GM23338 (cell line): ENCODE results near the gene MYMX. TPM values are rescaled to one million over a fixed set of nuclear protein-coding genes. Genes with fewer than 3 reads are reported as not detected.

Source experiments
- ATAC-seq: fragments of 200-7000 bp; cut with Tn5 transposase; 3 replicates; pipeline ENCODE4 v1.9.1; 2020
- DNase-seq: peaks from one replicate; pipeline ENCODE4 v3.0.0-alpha.2; 2015; ENCODE audit warnings: low spot score
- H2AFZ ChIP-seq: fragments of 200-600 bp; sonication (generic); 2 replicates; pipeline ENCODE4 v1.8.0; 2016; ENCODE audit warnings: antibody characterized with exemption, mild to moderate bottlenecking, moderate library complexity
- H3F3A ChIP-seq: fragments of 200-600 bp; sonication (generic); replicated peaks from 2 replicates; pipeline ENCODE4 v1.8.0; 2017; ENCODE audit warnings: antibody characterized with exemption, mixed run types, low read depth
- H3K27ac ChIP-seq: fragments of 200-600 bp; sonication (generic); 2 replicates; pipeline ENCODE4 v1.6.1; 2016; ENCODE audit warnings: low read depth
- H3K27me3 ChIP-seq: fragments of 200-600 bp; sonication (generic); 2 replicates; pipeline ENCODE4 v1.8.0; 2016; ENCODE audit warnings: mild to moderate bottlenecking, mixed run types, moderate library complexity; ENCODE audit not compliant: insufficient read depth
- H3K36me3 ChIP-seq: fragments of 200-600 bp; sonication (generic); 2 replicates; pipeline ENCODE4 v1.8.0; 2016; ENCODE audit warnings: mild to moderate bottlenecking; ENCODE audit not compliant: insufficient read depth
- H3K4me1 ChIP-seq: fragments of 200-600 bp; sonication (generic); 2 replicates; pipeline ENCODE4 v1.8.0; 2016; ENCODE audit warnings: mild to moderate bottlenecking, moderate library complexity; ENCODE audit not compliant: insufficient read depth
- H3K4me2 ChIP-seq: fragments of 200-600 bp; sonication (generic); 2 replicates; pipeline ENCODE4 v1.7.1; 2017; ENCODE audit warnings: mixed run types
- H3K4me3 ChIP-seq: fragments of 200-600 bp; sonication (generic); 2 replicates; pipeline ENCODE4 v1.6.1; 2016; ENCODE audit warnings: mixed run types
- H3K79me2 ChIP-seq: fragments of 200-600 bp; sonication (generic); replicated peaks from 2 replicates; pipeline ENCODE4 v1.8.0; 2017; ENCODE audit warnings: mild to moderate bottlenecking; ENCODE audit not compliant: insufficient read depth
- H3K9me2 ChIP-seq: fragments of 200-600 bp; sonication (generic); 2 replicates; pipeline ENCODE4 v1.8.0; 2017; ENCODE audit not compliant: insufficient read depth
- H4K20me1 ChIP-seq: fragments of 200-600 bp; sonication (generic); replicated peaks from 2 replicates; pipeline ENCODE4 v1.8.0; 2017; ENCODE audit warnings: mild to moderate bottlenecking; ENCODE audit not compliant: insufficient read depth
- H3K27ac Mint-ChIP-seq: 2 replicates; pipeline ENCODE4 v1.8.0; 2020; ENCODE audit warnings: inconsistent platforms, mild to moderate bottlenecking, moderate library complexity, mixed read lengths
- H3K27me3 Mint-ChIP-seq: 3 replicates; pipeline ENCODE4 v1.8.0; 2022; ENCODE audit warnings: low read depth, mild to moderate bottlenecking, moderate library complexity, mixed read lengths, inconsistent platforms; ENCODE audit not compliant: insufficient read depth, poor library complexity
- H3K36me3 Mint-ChIP-seq: 3 replicates; pipeline ENCODE4 v1.8.0; 2021; ENCODE audit warnings: low read depth, mild to moderate bottlenecking, inconsistent platforms, moderate library complexity, mixed read lengths
- H3K4me1 Mint-ChIP-seq: 3 replicates; pipeline ENCODE4 v1.8.0; 2020; ENCODE audit warnings: mild to moderate bottlenecking, inconsistent platforms, mixed read lengths
- H3K4me3 Mint-ChIP-seq: 3 replicates; pipeline ENCODE4 v1.8.0; 2021; ENCODE audit warnings: moderate library complexity, mild to moderate bottlenecking, inconsistent platforms, mixed read lengths
- H3K9me3 Mint-ChIP-seq: 3 replicates; pipeline ENCODE4 v1.8.0; 2020; ENCODE audit warnings: moderate library complexity, mild to moderate bottlenecking, inconsistent platforms, mixed read lengths
- EZH2 ChIP-seq: fragments of 200-600 bp; sonication (generic); IDR thresholded peaks from one replicate; pipeline ENCODE4 v1.8.0; 2017; ENCODE audit warnings: antibody characterized with exemption, mild to moderate bottlenecking, low read depth; ENCODE audit not compliant: unreplicated experiment
- JUNB ChIP-seq: IDR thresholded peaks from one replicate; pipeline ENCODE4 v1.6.1; 2016; ENCODE audit warnings: antibody characterized with exemption; ENCODE audit not compliant: unreplicated experiment
- NANOG ChIP-seq: IDR thresholded peaks from 2 replicates; pipeline ENCODE4 v1.6.1; 2016; ENCODE audit warnings: antibody characterized with exemption, borderline replicate concordance
- STAT1 ChIP-seq: IDR thresholded peaks from one replicate; pipeline ENCODE4 v1.6.1; 2016; ENCODE audit warnings: antibody characterized with exemption; ENCODE audit not compliant: unreplicated experiment
- ZNF114 ChIP-seq: fragments of 250-450 bp; sonication (Bioruptor Pico); IDR thresholded peaks from 2 replicates; pipeline ENCODE4 v1.5.0; 2020; ENCODE audit warnings: mild to moderate bottlenecking, moderate library complexity
- ZNF331 ChIP-seq: fragments of 250-450 bp; sonication (Bioruptor Pico); IDR thresholded peaks from 2 replicates; pipeline ENCODE4 v1.5.0; 2020; ENCODE audit warnings: low read depth, mild to moderate bottlenecking, moderate library complexity
- ZNF462 ChIP-seq: fragments of 250-450 bp; sonication (Bioruptor Pico); IDR thresholded peaks from 2 replicates; pipeline ENCODE4 v1.5.0; 2020; ENCODE audit warnings: mild to moderate bottlenecking, moderate library complexity
- polyA plus RNA-seq: library from polyadenylated mRNA; unstranded; fragments of >200 nt; fragmentation: Nextera tagmentation; extraction: Ambion mirVana; gene quantifications from 2 replicates; pipeline ENCODE4 v1.2.1, GENCODE V29; 2016
- total RNA-seq: library from RNA; depleted of rRNA; stranded (reverse); fragments of >200 nt; shearing (Covaris generic); gene quantifications from 2 replicates; pipeline ENCODE4 v1.2.3, GENCODE V29; 2014
- TF ChIP-seq, protein P1 (sequence below): IDR thresholded peaks from 2 replicates; pipeline ENCODE4 v1.6.1; 2016; ENCODE audit warnings: antibody characterized with exemption
- TF ChIP-seq, protein P2 (sequence below), 2 experiments: fragments of 200-600 bp in 1 of 2; sonication (generic) in 1 of 2; conservative IDR thresholded peaks; 2 replicates each; pipeline versions ENCODE4 v1.5.1 to v1.6.1; 2016 to 2017; ENCODE audit warnings: antibody characterized with exemption in 2 of 2, low read depth in 2 of 2, mild to moderate bottlenecking in 2 of 2, moderate library complexity in 1 of 2

MYMX gene
- total and polyA plus RNA-seq, 2 experiments from 2014 or later: 2.8 to 7.1 TPM

DNA sequence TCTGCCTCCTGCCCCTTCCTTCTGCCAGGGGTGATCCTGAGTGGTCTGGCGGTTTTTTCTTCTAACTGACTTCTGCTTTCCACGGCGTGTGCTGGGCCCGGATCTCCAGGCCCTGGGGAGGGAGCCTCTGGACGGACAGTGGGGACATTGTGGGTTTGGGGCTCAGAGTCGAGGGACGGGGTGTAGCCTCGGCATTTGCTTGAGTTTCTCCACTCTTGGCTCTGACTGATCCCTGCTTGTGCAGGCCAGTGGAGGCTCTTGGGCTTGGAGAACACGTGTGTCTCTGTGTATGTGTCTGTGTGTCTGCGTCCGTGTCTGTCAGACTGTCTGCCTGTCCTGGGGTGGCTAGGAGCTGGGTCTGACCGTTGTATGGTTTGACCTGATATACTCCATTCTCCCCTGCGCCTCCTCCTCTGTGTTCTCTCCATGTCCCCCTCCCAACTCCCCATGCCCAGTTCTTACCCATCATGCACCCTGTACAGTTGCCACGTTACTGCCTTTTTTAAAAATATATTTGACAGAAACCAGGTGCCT, 16.9 kb downstream of the MYMX start:
- Histone ChIP-seq H3K4me1 (peaks cover 18% of the 10 kb centered on the region; the same call in 1 of the 2 replicates), H3K79me2 (no peaks in the 10 kb centered on the region), H3K27me3 (0 out of 2 replicates have a peak, but pooled peaks cover 4% of the 10 kb centered on the region), H3K27ac (peak overlapping the region; percentile 95), H3K9me2 (no peaks in the 10 kb centered on the region), H3K36me3 (peaks cover 4% of the 10 kb centered on the region; the same call in 1 of the 2 replicates), H3F3A (peaks cover 27% of the 10 kb centered on the region), H3K4me3 (no peak overlapping the region), H4K20me1 (peaks cover 11% of the 10 kb centered on the region), H2AFZ (no peak overlapping the region), H3K4me2 (no peak overlapping the region)
- Mint-ChIP-seq H3K4me3 (no peak overlapping the region), H3K36me3 (peaks cover 74% of the 10 kb centered on the region), H3K4me1 (peaks cover 47% of the 10 kb centered on the region), H3K27me3 (peaks cover 27% of the 10 kb centered on the region), H3K27ac (no peak overlapping the region), H3K9me3 (no peaks in the 10 kb centered on the region; the same call in 2 of the 3 replicates)
- ATAC-seq (no peak), DNase-seq (no peak)
- TF ChIP-seq, protein P1, sequence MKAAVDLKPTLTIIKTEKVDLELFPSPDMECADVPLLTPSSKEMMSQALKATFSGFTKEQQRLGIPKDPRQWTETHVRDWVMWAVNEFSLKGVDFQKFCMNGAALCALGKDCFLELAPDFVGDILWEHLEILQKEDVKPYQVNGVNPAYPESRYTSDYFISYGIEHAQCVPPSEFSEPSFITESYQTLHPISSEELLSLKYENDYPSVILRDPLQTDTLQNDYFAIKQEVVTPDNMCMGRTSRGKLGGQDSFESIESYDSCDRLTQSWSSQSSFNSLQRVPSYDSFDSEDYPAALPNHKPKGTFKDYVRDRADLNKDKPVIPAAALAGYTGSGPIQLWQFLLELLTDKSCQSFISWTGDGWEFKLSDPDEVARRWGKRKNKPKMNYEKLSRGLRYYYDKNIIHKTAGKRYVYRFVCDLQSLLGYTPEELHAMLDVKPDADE: no peak
- TF ChIP-seq STAT1: no peak
- TF ChIP-seq ZNF114 (CRISPR knock-in tag): no peak
- TF ChIP-seq, protein P2, sequence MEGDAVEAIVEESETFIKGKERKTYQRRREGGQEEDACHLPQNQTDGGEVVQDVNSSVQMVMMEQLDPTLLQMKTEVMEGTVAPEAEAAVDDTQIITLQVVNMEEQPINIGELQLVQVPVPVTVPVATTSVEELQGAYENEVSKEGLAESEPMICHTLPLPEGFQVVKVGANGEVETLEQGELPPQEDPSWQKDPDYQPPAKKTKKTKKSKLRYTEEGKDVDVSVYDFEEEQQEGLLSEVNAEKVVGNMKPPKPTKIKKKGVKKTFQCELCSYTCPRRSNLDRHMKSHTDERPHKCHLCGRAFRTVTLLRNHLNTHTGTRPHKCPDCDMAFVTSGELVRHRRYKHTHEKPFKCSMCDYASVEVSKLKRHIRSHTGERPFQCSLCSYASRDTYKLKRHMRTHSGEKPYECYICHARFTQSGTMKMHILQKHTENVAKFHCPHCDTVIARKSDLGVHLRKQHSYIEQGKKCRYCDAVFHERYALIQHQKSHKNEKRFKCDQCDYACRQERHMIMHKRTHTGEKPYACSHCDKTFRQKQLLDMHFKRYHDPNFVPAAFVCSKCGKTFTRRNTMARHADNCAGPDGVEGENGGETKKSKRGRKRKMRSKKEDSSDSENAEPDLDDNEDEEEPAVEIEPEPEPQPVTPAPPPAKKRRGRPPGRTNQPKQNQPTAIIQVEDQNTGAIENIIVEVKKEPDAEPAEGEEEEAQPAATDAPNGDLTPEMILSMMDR (conservative IDR thresholded peaks at IDR 0.05; ENCODE audit: low read depth in 2 of 2): no peak
- TF ChIP-seq EZH2: no peak
- TF ChIP-seq JUNB: no peak
- TF ChIP-seq NANOG: no peak
- no peak for TF ChIP-seq ZNF331 (CRISPR knock-in tag)
- TF ChIP-seq ZNF462 (CRISPR knock-in tag): no peak
